ENCODE data around the gene SPARC.
"Not testable (repeated sequence)": the region's sequence is repeated elsewhere in the genome, so short reads cannot be mapped to it uniquely, and the experiment has no call there.

SPARC gene

DNA sequence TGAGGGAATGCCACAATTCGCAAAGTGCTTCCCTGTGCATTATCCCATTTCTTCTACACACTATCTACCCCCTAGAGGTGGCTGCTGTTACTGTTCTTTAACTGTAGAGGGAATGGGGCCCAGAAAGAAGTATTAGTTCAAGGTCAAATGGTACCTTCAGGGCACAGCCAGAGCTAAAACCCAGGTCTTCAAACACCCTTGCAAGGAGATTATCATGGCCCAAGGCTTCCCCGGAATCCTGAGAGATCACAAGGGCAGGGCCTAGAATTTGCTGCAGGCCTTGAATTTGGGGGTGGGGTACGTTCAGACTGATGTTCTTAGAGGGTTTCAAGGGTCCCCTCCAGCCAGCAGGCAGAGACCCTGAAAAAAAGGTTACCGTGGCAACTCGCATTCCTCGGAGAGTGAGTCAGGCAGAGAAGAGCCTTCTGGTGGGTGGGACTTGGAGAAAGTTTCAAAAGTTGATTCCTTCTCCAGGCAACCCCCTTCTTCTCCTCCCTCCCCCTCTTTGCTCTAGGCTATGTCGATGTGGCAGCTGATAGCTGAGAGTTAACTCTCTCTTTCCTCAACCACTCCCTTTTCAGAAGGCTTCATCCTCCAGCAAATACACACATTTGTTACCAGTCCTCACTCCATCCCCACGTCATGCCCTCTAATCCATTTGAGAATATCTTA is 1.9 kb downstream of the SPARC start:
- TF ChIP-seq CTCF (conservative IDR thresholded peaks at IDR 0.05; ENCODE audit: control insufficient read depth, insufficient read depth, low read depth, low read length), result peak; percentile 37
- DNase-seq (ENCODE audit: low read depth), result peak; percentile 97
- H3K4me3 ChIP-seq (ENCODE audit: control insufficient read depth, low read depth, low read length), result peak overlapping the region; percentile 99

GRCh38 chr5:151683986-151684588 is 2.6 kb downstream of the SPARC start:
- peak overlapping the region; percentile 99 for H3K4me3 ChIP-seq (ENCODE audit: control insufficient read depth, low read depth, low read length)
- no peak for TF ChIP-seq CTCF (conservative IDR thresholded peaks at IDR 0.05; ENCODE audit: control insufficient read depth, insufficient read depth, low read depth, low read length)
- DNase-seq (ENCODE audit: low read depth), result no peak

GRCh38 chr5:151683444-151683843 is 3.3 kb downstream of the SPARC start:
- no peak for DNase-seq (ENCODE audit: low read depth)
- H3K4me3 ChIP-seq (ENCODE audit: control insufficient read depth, low read depth, low read length), result peak overlapping the region; percentile 99
- no peak for TF ChIP-seq CTCF (conservative IDR thresholded peaks at IDR 0.05; ENCODE audit: control insufficient read depth, insufficient read depth, low read depth, low read length)

DNA sequence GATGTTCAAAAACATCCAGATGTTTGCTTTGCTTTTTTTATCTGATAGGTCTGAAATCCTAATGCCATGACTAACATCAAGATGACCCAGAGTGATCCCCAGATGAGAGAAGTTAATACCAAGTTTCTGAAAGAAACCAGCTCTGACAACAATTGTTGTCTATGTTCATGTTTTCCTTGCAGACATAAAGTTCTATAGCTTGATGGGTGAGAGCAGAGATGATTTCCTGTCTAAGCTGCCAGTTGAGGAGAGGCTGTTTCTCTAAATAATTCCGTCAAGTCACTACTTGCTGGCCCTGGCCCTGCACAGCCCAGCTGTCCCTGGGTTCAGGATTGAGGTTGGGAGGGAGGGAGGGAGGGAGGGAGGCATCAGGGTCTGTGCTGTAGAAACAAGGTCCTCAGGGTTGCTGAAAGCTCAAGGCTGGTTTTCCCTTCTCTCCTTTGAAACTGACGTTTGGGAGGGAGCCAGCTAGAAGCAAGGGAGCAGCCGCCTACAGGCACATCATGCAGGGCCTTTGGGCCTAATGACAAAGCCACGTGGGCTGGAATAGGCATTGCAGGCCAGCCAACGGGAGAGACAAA is 3.9 kb downstream of the SPARC start:
- peak overlapping the region; percentile 16 for H3K4me3 ChIP-seq (ENCODE audit: control insufficient read depth, low read depth, low read length)
- DNase-seq (ENCODE audit: low read depth), result peak; percentile 70
- no peak for TF ChIP-seq CTCF (conservative IDR thresholded peaks at IDR 0.05; ENCODE audit: control insufficient read depth, insufficient read depth, low read depth, low read length)

GRCh38 chr5:151682240-151682639 is 4.5 kb downstream of the SPARC start:
- peak overlapping the region; percentile 0 for H3K4me3 ChIP-seq (ENCODE audit: control insufficient read depth, low read depth, low read length)
- peak; percentile 28 for TF ChIP-seq CTCF (conservative IDR thresholded peaks at IDR 0.05; ENCODE audit: control insufficient read depth, insufficient read depth, low read depth, low read length)
- DNase-seq (ENCODE audit: low read depth), result peak; percentile 79

- TF ChIP-seq CTCF (conservative IDR thresholded peaks at IDR 0.05; ENCODE audit: control insufficient read depth, insufficient read depth, low read depth, low read length), result no peak
- H3K4me3 ChIP-seq (ENCODE audit: control insufficient read depth, low read depth, low read length), result no peak overlapping the region
- DNase-seq (ENCODE audit: low read depth), result peak; percentile 60
Measured at GRCh38 chr5:151680944-151681427, 5.7 kb downstream of the SPARC start.

- DNase-seq (ENCODE audit: low read depth); H3K4me3 ChIP-seq (ENCODE audit: control insufficient read depth, low read depth, low read length): not testable (repeated sequence)
Measured at GRCh38 chr5:151680156-151680505, 6.6 kb downstream of the SPARC start.
